GM19468 (cell line): ENCODE results near the gene PPM1A.
"Not testable (repeated sequence)": the region's sequence is repeated elsewhere in the genome, so short reads cannot be mapped to it uniquely, and the experiment has no call there.

Experiments used
- ATAC-seq: cut with Tn5 transposase; IDR thresholded peaks from one replicate; pipeline ENCODE4 v1.9.1; 2021; ENCODE audit warnings: mild to moderate bottlenecking, moderate library complexity, moderate number of reproducible peaks; ENCODE audit not compliant: unreplicated experiment; ENCODE audit errors: extremely low read depth

The PPM1A gene

DNA sequence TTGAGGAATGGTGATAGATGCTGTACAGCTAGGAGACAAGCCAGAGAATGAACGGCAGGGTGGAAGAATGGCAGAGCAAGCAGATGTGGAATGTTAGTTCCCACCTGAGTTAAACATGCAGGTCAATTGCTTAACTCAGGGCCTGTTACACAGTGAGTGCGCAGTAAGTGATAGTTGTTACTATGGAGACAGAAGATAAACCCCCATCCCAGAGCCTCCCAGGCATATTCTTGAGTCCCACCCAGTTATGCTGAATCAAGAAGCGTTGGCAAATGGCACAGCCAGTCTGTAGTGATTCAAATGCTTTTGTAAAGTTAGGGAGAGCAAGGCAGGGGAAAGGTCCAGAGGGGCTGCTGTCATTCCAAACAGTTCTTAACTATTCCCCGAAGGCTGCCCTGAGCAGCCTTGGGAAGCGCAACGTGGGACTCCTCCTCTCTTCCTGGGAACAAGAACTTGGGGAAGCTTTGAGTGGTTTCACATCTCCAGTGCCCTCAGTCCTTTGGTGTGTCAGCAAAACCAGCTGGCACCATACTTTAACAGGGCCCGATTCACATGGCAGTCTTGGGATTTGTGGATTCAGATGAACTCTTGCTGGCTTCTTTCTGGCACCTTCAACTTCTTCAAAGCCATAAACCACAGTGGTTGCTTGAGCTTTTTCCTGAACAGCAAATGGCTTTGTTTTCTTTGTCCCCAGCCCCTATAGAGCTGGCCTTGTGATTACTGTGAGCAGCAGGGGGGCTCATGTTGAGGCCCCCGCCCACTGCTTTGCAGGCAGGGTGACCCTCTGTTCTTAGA, 66.4 kb downstream of the PPM1A start:
- no peak for ATAC-seq

DNA sequence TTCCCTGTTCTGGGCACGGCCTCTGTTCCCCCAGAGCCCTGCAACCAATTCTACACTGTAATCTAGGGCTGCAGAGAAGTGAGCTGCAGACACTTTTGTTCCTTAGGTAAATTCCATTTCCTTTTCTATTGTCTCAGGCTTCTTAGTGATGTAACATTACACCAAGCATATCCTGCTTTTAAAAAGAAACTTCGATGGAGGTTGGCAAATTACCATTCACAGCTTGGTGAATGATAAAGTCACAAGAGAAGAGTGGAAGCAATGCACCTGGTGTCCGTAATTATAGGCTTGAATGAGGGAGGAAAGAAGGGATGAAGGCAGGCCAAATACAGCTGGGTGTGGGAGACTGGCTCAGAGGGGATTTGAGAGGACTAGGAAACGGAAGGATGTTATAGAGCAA, 68.6 kb downstream of the PPM1A start:
- no peak for ATAC-seq

DNA sequence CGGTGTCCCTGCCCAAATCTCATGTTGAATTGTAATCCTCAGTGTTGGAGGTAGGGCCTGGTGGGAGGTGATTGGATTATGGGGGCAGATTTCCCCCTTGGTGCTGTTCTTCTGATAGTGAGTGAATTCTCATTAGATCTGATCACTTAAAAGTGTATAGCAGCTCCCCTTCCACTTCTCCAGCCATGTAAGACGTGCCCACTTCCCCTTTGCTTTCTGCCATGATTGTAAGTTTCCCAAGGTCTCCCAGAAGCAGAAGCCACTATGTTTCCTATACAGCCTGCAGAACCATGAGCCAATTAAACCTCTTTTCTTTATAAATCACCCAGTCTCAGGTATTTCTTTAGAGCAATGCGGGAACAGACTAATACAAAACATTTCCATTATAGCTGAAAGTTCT, 71.8 kb downstream of the PPM1A start:
- ATAC-seq = not testable (repeated sequence)

DNA sequence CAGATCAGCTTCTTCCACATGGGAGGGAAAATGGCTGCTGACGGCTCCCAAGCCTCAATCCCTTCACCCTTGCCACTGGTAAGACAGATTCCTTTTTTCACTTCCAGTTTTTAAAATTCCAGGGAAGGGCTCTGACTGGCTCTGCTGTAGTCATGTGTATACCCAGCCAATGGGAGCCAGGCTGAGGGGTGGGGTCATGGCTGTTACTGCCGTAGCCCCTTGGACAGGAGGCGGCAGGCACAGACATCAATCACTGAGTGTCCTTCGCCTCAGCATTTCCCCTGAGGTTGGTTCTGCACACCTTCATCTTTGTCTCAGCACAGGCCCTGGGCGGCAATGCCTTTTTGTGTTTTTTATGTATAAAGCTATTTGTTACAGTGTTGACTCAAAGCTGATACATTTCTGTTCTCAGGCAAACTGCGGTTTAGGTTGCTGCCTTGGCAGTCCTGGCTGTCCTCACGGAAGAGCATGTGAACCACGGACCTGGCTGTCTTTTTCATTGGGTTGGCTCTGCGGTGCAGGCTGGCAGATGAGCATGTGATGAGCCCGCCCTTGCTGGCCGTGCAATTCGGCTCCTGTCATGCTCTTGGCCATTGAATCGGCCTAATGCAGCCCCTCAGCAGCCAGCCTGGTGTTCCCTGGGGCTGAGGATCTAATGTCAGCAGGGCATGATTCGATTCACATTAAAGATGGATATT, 74.3 kb downstream of the PPM1A start:
- no peak for ATAC-seq

DNA sequence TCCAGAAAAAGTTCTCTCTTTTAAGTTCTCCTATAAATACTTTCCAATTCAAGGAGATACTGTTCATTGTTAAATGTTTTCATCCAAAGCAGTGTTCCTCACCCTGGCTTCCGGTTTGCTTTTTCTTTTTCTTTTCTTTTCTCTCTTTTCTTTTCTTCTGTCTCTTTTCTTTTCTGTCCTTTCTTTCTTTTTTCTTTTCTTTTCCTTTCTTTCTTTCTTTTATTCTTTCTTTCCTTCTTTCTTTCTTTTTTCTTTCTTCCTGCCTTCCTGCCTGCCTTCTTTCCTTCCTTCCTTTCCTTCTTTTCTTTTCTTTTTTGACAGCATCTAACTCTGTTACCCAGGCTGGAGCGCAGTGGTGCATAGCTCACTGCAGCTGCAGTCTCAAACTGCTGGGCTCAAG, 75.8 kb downstream of the PPM1A start:
- no peak for ATAC-seq

DNA sequence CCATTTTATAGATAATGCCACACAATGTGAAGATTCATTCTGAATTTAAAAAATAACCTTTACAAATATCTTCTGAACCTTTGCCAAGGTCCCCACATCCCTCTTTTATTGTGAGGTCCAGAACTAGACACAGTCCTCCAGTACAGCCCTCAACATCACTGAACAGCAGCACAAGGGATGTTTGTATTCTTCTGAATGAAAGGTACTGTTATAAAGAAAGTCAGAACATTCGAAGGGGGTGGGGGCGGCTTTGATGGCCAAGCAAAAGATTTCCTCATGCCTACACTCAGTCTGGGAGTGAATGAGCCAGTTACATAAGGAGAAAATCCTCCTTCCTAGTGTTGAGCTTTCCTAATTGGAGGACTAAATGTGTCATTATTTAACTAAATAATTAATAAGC, 77.3 kb downstream of the PPM1A start:
- ATAC-seq = no peak

DNA sequence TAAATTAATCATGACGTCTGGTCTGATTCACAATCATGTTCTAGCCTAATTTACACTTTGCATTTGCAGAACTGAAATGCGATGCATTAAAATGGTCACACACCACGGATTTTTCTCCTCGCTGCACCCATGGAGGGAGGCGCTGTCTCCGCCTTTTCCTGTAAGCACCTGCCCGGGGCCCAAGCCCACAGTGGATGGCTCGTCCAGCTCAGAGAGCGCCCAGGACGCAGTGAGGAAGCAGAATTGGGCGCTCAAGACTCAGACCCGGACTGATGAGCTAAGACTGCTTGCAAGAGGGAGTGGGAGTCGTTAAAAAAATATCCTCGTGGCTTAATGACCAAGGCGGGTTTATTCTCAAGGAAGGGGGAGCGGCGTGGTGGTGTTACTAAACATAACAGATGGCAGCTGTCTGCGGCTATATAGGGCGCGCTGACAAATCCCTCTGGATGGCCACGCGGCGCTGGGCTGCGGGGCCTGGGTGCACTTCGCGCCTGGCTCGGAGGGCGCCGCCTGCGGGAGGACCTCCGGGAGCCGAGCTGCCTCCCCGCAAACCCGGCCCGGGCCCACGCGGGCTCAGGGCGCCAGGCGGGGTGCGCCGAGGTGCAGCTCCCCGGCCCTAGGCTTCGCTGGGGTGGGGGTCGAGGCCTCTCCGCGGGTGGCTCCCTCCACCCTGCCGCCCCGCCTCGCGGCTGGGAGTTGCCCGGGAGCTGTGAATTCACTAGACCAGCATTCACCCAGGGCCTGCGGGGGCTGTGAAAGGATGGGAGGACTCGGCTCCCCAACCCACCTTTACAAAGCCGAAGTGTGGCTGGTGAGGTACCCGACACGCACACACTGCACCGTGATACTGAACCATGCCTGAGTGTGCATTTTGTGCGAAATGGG, 78.7 kb downstream of the PPM1A start:
- no peak for ATAC-seq

DNA sequence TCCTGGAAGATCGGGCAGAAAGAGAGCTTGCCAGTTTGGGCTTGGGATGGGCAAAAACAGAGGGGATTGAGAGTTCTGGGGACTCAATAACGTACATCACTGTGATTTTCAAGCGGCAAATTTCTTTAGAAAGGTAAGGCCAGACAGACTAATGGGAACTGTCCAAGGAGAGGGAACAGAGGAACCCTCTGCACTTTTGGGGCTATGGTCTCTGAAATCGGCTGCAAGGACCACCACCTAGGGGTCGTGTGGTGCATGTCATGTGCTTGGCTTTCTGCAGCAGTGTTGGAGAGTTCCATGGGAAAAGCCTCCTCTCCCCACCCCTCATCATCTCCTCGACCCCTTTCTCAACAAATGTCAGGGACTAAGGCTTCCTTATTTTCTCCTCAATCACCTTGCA, 79.6 kb downstream of the PPM1A start:
- ATAC-seq = no peak

DNA sequence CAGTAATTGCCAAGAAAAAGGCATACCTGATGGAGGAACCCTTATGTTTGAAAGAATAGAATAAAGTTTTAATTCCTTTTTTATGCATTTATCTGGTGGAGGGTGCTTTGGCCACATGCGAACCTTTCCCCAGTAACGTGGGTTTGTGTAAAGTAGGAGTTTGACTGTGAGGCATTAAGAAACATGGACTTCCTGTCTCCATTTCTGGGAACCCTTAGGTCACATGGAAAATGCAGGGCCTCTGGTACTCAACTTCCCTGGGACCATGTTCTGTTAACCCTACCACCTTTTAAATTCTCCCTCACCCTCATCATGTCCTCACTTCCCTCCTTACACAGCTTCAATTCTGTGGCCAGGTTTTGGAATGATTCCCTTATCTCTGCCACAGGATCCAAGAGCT, 80.3 kb downstream of the PPM1A start:
- no peak for ATAC-seq

DNA sequence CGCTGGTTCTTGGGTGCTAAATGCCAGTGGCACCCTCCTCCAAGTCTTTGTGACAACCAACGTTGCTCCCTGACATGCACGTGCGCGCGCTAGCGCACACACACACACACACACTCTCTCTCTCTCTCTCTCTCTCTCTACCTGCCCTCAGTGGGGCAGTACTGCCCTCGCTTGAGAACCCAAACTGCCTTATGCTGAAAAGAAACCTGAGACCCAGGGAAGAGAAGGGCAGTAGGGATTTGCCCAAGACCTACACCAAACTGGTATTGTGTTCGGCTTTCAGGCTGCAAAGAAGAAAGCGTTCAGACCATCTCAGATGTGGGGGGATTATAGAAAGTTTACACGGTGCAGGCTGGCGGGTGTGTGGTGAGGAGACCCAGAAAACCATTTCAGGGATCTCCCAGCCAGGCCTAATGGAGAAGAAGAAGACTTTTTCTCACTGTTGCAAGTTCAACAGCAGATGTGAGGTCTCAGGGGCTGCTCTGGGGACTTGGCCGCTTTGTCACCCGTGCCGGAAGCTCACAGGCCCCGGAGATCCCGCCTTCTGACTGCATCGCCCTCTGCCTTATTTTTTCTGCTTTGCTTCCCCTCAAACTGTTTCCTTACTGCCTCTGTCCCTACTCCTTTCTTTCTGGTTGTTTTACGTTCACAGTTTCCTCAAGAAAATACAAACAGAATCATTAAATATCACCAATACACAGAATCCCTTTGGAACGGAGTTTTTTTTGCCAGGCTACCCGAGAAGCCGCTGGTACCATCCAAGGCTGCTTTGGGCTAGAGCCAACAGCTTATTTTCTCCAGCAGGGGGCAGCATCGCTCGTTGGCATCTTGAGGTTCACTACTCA, 82.4 kb downstream of the PPM1A start:
- peak; percentile 53 for ATAC-seq

DNA sequence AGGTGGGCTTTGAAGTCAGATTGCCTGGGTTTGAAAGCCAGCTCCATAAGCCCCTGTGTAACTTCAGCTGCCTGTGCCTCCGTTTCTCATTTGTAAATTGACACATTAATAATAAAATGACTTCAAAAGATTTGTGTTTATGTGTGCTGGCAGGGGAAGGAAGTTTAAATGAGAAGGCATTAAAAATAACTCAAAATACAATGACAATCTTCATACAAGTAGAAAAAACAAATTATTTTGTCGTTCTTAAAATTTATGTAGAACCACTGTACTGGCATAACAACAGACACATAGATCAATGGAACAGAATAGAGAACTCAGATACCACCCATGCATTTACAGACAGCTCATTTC, 83.0 kb downstream of the PPM1A start:
- ATAC-seq = no peak

DNA sequence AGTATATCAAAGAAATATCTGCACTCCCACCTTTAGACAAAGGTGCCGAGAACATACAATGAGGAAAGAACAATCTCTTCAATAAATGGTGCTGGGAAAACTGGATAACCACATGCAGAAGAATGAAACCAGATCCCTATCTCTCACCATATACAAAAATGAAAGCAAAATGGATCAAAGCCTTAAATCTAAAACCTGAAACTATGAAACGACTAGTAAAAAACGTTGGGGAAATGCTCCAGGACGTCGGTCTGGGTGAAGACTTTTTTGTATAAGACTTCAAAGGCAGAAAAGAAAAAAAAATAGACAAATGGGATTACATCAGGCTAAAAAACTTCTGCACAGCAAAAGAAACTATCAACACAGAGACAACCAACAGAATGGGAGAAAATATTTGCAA, 83.8 kb downstream of the PPM1A start:
- ATAC-seq = no peak

DNA sequence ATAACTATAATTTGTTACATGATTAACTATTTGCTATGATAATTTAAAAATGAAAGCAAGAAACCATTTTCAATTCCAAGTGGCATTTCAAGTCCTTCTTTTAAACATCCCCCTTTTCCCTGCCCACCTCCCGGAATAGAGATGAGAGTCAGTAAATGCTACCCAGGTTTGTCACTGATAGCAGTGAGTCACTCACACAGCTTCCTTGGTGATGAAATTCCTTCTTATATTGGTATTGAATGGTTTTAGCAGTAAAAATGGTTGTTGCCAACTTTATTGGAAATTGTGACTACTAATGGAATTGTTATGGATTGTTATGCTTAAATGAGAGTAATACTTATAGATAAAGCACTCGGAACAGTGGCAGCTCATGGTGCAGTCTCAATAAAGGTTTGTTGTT, 90.5 kb downstream of the PPM1A start:
- ATAC-seq = no peak

DNA sequence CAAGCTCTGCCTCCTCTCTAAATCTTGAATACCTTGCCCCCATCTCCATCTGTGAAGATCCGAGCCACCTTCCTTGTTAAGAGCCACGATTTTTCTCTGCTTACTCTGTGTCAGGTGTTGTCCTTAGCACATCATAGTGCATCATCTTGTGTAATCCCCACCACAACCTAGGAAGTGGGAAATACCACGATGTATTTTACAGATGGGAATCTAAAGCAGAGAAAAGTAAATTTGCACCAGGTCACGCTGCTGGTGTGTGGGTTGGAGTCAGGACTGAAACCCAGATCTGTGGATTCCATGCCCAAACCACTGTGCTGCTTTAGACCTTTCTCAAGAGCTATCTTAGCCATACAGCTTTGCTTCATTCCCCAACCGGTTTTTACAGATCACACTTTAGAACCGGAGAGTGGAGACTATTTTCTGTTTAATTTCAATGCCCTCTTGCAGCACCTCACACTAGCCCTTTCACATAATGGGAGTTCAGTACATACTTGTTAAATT, 94.6 kb downstream of the PPM1A start:
- no peak for ATAC-seq

DNA sequence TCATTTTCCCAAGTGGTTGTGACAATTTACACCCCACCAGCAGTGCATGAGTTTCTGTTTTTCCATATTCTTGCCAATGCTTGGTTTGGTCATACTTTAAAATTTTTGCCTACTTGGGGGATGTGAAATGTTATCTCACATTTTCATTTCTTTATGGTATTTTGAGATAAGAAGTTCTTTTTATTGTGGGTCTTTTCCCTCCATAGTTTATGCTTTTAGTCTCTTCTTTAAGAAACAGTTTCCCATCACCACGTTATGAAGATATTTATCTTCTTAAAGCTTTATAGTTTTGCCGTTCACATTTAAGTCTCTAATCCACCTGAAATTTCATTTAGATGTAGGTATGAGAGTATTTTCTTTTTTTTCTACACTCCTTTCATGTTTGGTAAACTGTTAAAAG, 95.7 kb downstream of the PPM1A start:
- no peak for ATAC-seq

DNA sequence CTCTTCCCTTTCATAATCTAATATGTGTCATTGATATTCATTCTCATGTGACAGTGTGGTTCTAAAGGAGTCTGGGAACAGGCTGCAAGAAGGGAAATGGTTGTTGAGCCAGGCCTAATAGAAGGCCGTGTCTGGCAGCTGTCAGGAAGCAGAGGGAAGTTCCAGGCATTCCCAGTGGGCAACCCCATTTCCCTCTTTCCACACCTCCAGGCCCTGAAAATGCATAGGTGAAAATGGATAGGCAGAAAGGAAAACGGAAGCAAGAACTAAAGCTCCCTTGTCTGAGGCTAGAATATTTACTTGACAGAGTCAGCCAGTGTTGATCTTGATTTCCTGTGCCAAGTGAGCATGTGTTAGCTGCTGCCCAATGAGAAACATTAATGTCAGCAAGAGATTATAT, 97.7 kb downstream of the PPM1A start:
- ATAC-seq = no peak

DNA sequence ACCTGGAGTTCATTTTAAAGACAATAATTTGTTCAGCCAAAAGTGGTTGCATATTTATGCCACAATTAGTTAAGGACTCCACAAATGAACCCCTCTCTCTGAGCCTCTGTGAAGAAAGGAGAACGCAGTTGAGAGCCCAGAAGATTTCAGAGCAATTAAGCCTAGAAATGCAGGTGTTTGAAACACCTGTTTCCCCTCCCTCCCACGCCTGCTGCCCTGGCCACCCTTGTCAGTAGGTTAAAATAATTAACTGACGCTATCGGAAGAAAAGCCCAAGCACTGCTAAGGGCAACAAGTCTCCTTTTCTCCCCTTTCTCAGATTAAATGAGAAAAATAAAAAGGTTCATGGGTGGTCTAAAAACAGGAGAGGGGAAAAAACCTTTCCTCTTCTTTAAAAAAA, 99.2 kb downstream of the PPM1A start:
- ATAC-seq = no peak
